ENCODE measurements around the gene HYOU1.

- TF ChIP-seq, protein P1, sequence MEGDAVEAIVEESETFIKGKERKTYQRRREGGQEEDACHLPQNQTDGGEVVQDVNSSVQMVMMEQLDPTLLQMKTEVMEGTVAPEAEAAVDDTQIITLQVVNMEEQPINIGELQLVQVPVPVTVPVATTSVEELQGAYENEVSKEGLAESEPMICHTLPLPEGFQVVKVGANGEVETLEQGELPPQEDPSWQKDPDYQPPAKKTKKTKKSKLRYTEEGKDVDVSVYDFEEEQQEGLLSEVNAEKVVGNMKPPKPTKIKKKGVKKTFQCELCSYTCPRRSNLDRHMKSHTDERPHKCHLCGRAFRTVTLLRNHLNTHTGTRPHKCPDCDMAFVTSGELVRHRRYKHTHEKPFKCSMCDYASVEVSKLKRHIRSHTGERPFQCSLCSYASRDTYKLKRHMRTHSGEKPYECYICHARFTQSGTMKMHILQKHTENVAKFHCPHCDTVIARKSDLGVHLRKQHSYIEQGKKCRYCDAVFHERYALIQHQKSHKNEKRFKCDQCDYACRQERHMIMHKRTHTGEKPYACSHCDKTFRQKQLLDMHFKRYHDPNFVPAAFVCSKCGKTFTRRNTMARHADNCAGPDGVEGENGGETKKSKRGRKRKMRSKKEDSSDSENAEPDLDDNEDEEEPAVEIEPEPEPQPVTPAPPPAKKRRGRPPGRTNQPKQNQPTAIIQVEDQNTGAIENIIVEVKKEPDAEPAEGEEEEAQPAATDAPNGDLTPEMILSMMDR (IDR thresholded peaks at IDR 0.05) = no peak
- TF ChIP-seq POLR2A (IDR thresholded peaks at IDR 0.05) = no peak
Measured at GRCh38 chr11:119054418-119054817, 2.6 kb downstream of the HYOU1 start.

Measured in uterus (tissue), 2 donors.